Panc1 (cell line): ENCODE results near the gene GPSM1. TPM values are rescaled to one million over a fixed set of nuclear protein-coding genes. Genes with fewer than 3 reads are reported as not detected.

Experiments used
- ATAC-seq: fragments of 200-7000 bp; cut with Tn5 transposase; 2 replicates; pipeline ENCODE4 v1.9.1; 2020; ENCODE audit warnings: mild to moderate bottlenecking, moderate library complexity
- BruUV-seq: library from RNA; stranded (reverse); fragments of 400-500 nt; replicated peaks from 2 replicates; lab custom pipeline; 2021; lab: Mats Ljungman, UMichigan
- CTCF ChIA-PET: fragments of 300-600 bp; sonication (Branson Sonifier 250); formaldehyde crosslinking; loops from one replicate; lab custom pipeline; 2022; ENCODE audit warnings: antibody characterized with exemption; lab: Charles Lee
- POLR2A ChIA-PET: fragments of 300-600 bp; sonication (Branson Sonifier 250); formaldehyde crosslinking; loops from one replicate; lab custom pipeline; 2022; ENCODE audit warnings: antibody characterized with exemption; lab: Charles Lee
- DNase-seq: peaks from one replicate; pipeline ENCODE4 v3.0.0-alpha.2; 2010; ENCODE audit warnings: low read depth, low spot score
- H3K27ac ChIP-seq: 2 replicates; pipeline ENCODE4 v1.5.1; 2011; ENCODE audit warnings: mild to moderate bottlenecking, low read length, inconsistent platforms
- H3K27me3 ChIP-seq: fragments of 200-500 bp; sonication (Bioruptor generic); 2 replicates; pipeline ENCODE4 v1.6.0; 2014; ENCODE audit warnings: low read length, inconsistent platforms; ENCODE audit not compliant: control insufficient read depth, insufficient read depth
- H3K36me3 ChIP-seq: fragments of 200-500 bp; sonication (Bioruptor generic); 2 replicates; pipeline ENCODE4 v1.5.1; 2014; ENCODE audit warnings: inconsistent platforms, mild to moderate bottlenecking, low read length, moderate library complexity; ENCODE audit not compliant: control insufficient read depth, insufficient read depth
- H3K4me1 ChIP-seq: 2 replicates; pipeline ENCODE4 v1.5.1; 2011; ENCODE audit warnings: inconsistent platforms, mild to moderate bottlenecking, low read length, moderate library complexity; ENCODE audit not compliant: control insufficient read depth, insufficient read depth
- H3K4me3 ChIP-seq, 2 experiments: 2 replicates each; pipeline ENCODE4 v1.5.1; 2011 to 2012; ENCODE audit warnings: low read depth in 2 of 2, low read length in 2 of 2, mild to moderate bottlenecking in 2 of 2, inconsistent platforms in 1 of 2, moderate library complexity in 1 of 2
- H3K9me3 ChIP-seq: fragments of 200-500 bp; sonication (Bioruptor generic); 2 replicates; pipeline ENCODE4 v1.5.1; 2014; ENCODE audit warnings: low read depth, mild to moderate bottlenecking, inconsistent platforms, low read length, moderate library complexity; ENCODE audit not compliant: control insufficient read depth, insufficient read depth
- POLR2AphosphoS5 ChIP-seq: IDR thresholded peaks from 2 replicates; pipeline ENCODE4 v1.6.1; 2012; ENCODE audit warnings: mild to moderate bottlenecking, low read depth, low read length, moderate library complexity
- SIN3A ChIP-seq: IDR thresholded peaks from 2 replicates; pipeline ENCODE4 v1.6.1; 2012; ENCODE audit warnings: low read depth, mild to moderate bottlenecking, low read length, moderate library complexity, borderline replicate concordance; ENCODE audit not compliant: insufficient read depth
- TCF7L2 ChIP-seq: IDR thresholded peaks from 2 replicates; pipeline ENCODE4 v1.6.1; 2011; ENCODE audit warnings: mild to moderate bottlenecking, low read depth, low read length, inconsistent platforms
- in situ Hi-C: cut with HindIII; loops from 2 replicates; pipeline ENCODE4 v1.10.0; 2016; ENCODE audit warnings: low sequenced_read_pairs, low pct_unique_long_range_greater_than_20kb
- intact Hi-C: fragments of 100-400 bp; cut with micrococcal nuclease; formaldehyde crosslinking; loops from one replicate; pipeline ENCODE4 v1.10.0; 2022; ENCODE audit not compliant: unreplicated experiment
- total RNA-seq: library from RNA; stranded (reverse); gene quantifications from one replicate; pipeline ENCODE4 v1.2.1, GENCODE V29; 2021; ENCODE audit not compliant: unreplicated experiment
- TF ChIP-seq, protein P1 (sequence below): fragments of 450-650 bp; IDR thresholded peaks from 2 replicates; pipeline ENCODE4 v1.5.1; 2017; ENCODE audit warnings: mild to moderate bottlenecking
- TF ChIP-seq, protein P2 (sequence below), 2 experiments: IDR thresholded peaks; 2 replicates each; pipeline ENCODE4 v1.6.1; 2011 to 2012; ENCODE audit warnings: low read depth in 2 of 2, control low read depth in 1 of 2, low read length in 1 of 2, mild to moderate bottlenecking in 1 of 2, moderate library complexity in 1 of 2; ENCODE audit not compliant: insufficient read depth in 1 of 2

The GPSM1 gene
- total RNA-seq, 1 experiment from 2014 or later = 14.2 TPM

GRCh38 chr9:136287960-136288753 is 39.2 kb upstream of the GPSM1 start:
- no peak for DNase-seq
- BruUV-seq = no TSS peak
- Histone ChIP-seq H3K4me3 (no peak overlapping the region), H3K4me1 (peaks cover 3% of the 10 kb centered on the region; the same call in 1 of the 2 replicates), H3K36me3 (no peaks in the 10 kb centered on the region), H3K9me3 (no peaks in the 10 kb centered on the region), H3K27me3 (no peaks in the 10 kb centered on the region), H3K27ac (no peak overlapping the region)
- intact Hi-C loops (no loop called here), in situ Hi-C loops (no loop called here)
- ChIA-PET POLR2A (no interaction called here), CTCF (no interaction called here)
- TF ChIP-seq, protein P1, sequence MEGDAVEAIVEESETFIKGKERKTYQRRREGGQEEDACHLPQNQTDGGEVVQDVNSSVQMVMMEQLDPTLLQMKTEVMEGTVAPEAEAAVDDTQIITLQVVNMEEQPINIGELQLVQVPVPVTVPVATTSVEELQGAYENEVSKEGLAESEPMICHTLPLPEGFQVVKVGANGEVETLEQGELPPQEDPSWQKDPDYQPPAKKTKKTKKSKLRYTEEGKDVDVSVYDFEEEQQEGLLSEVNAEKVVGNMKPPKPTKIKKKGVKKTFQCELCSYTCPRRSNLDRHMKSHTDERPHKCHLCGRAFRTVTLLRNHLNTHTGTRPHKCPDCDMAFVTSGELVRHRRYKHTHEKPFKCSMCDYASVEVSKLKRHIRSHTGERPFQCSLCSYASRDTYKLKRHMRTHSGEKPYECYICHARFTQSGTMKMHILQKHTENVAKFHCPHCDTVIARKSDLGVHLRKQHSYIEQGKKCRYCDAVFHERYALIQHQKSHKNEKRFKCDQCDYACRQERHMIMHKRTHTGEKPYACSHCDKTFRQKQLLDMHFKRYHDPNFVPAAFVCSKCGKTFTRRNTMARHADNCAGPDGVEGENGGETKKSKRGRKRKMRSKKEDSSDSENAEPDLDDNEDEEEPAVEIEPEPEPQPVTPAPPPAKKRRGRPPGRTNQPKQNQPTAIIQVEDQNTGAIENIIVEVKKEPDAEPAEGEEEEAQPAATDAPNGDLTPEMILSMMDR = no peak
- ATAC-seq = no peak

- Histone ChIP-seq H3K36me3 (no peaks in the 10 kb centered on the region), H3K9me3 (no peaks in the 10 kb centered on the region), H3K4me3 (no peak overlapping the region), H3K4me1 (no peaks in the 10 kb centered on the region), H3K27ac (no peak overlapping the region), H3K27me3 (no peaks in the 10 kb centered on the region)
- no TSS peak for BruUV-seq
- ChIA-PET POLR2A (no interaction called here), CTCF (no interaction called here)
- intact Hi-C loops (no loop called here), in situ Hi-C loops (no loop called here)
- no peak for DNase-seq
- TF ChIP-seq, protein P1 = no peak; the same call in 1 of the 2 replicates
- TF ChIP-seq POLR2AphosphoS5 (no peak), SIN3A (no peak), TCF7L2 (no peak)
- TF ChIP-seq, protein P2, sequence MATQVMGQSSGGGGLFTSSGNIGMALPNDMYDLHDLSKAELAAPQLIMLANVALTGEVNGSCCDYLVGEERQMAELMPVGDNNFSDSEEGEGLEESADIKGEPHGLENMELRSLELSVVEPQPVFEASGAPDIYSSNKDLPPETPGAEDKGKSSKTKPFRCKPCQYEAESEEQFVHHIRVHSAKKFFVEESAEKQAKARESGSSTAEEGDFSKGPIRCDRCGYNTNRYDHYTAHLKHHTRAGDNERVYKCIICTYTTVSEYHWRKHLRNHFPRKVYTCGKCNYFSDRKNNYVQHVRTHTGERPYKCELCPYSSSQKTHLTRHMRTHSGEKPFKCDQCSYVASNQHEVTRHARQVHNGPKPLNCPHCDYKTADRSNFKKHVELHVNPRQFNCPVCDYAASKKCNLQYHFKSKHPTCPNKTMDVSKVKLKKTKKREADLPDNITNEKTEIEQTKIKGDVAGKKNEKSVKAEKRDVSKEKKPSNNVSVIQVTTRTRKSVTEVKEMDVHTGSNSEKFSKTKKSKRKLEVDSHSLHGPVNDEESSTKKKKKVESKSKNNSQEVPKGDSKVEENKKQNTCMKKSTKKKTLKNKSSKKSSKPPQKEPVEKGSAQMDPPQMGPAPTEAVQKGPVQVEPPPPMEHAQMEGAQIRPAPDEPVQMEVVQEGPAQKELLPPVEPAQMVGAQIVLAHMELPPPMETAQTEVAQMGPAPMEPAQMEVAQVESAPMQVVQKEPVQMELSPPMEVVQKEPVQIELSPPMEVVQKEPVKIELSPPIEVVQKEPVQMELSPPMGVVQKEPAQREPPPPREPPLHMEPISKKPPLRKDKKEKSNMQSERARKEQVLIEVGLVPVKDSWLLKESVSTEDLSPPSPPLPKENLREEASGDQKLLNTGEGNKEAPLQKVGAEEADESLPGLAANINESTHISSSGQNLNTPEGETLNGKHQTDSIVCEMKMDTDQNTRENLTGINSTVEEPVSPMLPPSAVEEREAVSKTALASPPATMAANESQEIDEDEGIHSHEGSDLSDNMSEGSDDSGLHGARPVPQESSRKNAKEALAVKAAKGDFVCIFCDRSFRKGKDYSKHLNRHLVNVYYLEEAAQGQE (IDR thresholded peaks at IDR 0.05; ENCODE audit: insufficient read depth in 1 of 2, low read depth in 2 of 2, low read length in 1 of 2) = no peak
- peak; percentile 68 for ATAC-seq
These were observed 37.5 kb upstream of the GPSM1 start for GRCh38 chr9:136289651-136290507.
